ENCODE data around the gene CLEC16A. TPM values are rescaled to one million over a fixed set of nuclear protein-coding genes. Genes with fewer than 3 reads are reported as not detected.

CLEC16A gene
- total RNA-seq, 3 donors from 2014 or later = 20.0 to 35.3 (median 33.1) TPM

- H3K27me3 ChIP-seq = no peaks in the 10 kb centered on the region
- intact Hi-C loops (cut with DNase I; ENCODE audit: low total_unique reads) = no loop called here
- no peak for DNase-seq (ENCODE audit: low spot score in 2 of 2)
- TF ChIP-seq POLR2AphosphoS5 (IDR thresholded peaks at IDR 0.05) (no peak), CTCF (IDR thresholded peaks at IDR 0.05) (no peak), POLR2A (IDR thresholded peaks at IDR 0.05) (no peak)
- H3K36me3 ChIP-seq = no peaks in the 10 kb centered on the region
- no peak overlapping the region for H3K27ac ChIP-seq
- H3K9me3 ChIP-seq = no peaks in the 10 kb centered on the region
- no peaks in the 10 kb centered on the region for H3K4me1 ChIP-seq
- no peak overlapping the region for H3K4me3 ChIP-seq
Observed at GRCh38 chr16:11163761-11164261, 219.4 kb downstream of the CLEC16A start.

- Histone ChIP-seq H3K27ac (no peak overlapping the region), H3K9me3 (no peaks in the 10 kb centered on the region), H3K36me3 (no peaks in the 10 kb centered on the region), H3K4me1 (no peaks in the 10 kb centered on the region), H3K4me3 (no peak overlapping the region), H3K27me3 (no peaks in the 10 kb centered on the region)
- intact Hi-C loops (cut with DNase I; ENCODE audit: low total_unique reads) = no loop called here
- DNase-seq (ENCODE audit: low spot score in 2 of 2) = no peak
- TF ChIP-seq POLR2AphosphoS5 (IDR thresholded peaks at IDR 0.05) = no peak
- TF ChIP-seq CTCF (IDR thresholded peaks at IDR 0.05) = no peak
- no peak for TF ChIP-seq POLR2A (IDR thresholded peaks at IDR 0.05)
Observed at GRCh38 chr16:11164482-11165270, 220.3 kb downstream of the CLEC16A start.

- H3K27me3 ChIP-seq = no peaks in the 10 kb centered on the region
- H3K9me3 ChIP-seq = no peaks in the 10 kb centered on the region
- H3K27ac ChIP-seq = no peak overlapping the region
- H3K36me3 ChIP-seq = no peaks in the 10 kb centered on the region
- intact Hi-C loops (cut with DNase I; ENCODE audit: low total_unique reads) = no loop called here
- no peak for TF ChIP-seq POLR2AphosphoS5 (IDR thresholded peaks at IDR 0.05)
- no peak for TF ChIP-seq CTCF (IDR thresholded peaks at IDR 0.05)
- no peak for TF ChIP-seq POLR2A (IDR thresholded peaks at IDR 0.05)
- DNase-seq (ENCODE audit: low spot score in 2 of 2) = no peak
- H3K4me3 ChIP-seq = no peak overlapping the region
- no peaks in the 10 kb centered on the region for H3K4me1 ChIP-seq
Observed at GRCh38 chr16:11165349-11165748, 221.0 kb downstream of the CLEC16A start.

GRCh38 chr16:11165894-11166665 lies 221.7 kb downstream of the CLEC16A start:
- intact Hi-C loops (cut with DNase I; ENCODE audit: low total_unique reads) = no loop called here
- H3K27ac ChIP-seq = no peak overlapping the region
- H3K4me1 ChIP-seq = no peaks in the 10 kb centered on the region
- no peak for DNase-seq (ENCODE audit: low spot score in 2 of 2)
- no peaks in the 10 kb centered on the region for H3K27me3 ChIP-seq
- TF ChIP-seq POLR2A (IDR thresholded peaks at IDR 0.05) (no peak), POLR2AphosphoS5 (IDR thresholded peaks at IDR 0.05) (no peak), CTCF (IDR thresholded peaks at IDR 0.05) (no peak)
- no peaks in the 10 kb centered on the region for H3K36me3 ChIP-seq
- no peak overlapping the region for H3K4me3 ChIP-seq
- no peaks in the 10 kb centered on the region for H3K9me3 ChIP-seq

- Histone ChIP-seq H3K4me1 (no peaks in the 10 kb centered on the region), H3K4me3 (no peak overlapping the region), H3K27ac (no peak overlapping the region), H3K36me3 (no peaks in the 10 kb centered on the region), H3K9me3 (no peaks in the 10 kb centered on the region), H3K27me3 (no peaks in the 10 kb centered on the region)
- no peak for TF ChIP-seq POLR2A (IDR thresholded peaks at IDR 0.05)
- TF ChIP-seq POLR2AphosphoS5 (IDR thresholded peaks at IDR 0.05) = no peak
- no peak for TF ChIP-seq CTCF (IDR thresholded peaks at IDR 0.05)
- intact Hi-C loops (cut with DNase I; ENCODE audit: low total_unique reads) = no loop called here
- DNase-seq (ENCODE audit: low spot score in 2 of 2) = no peak
Observed at GRCh38 chr16:11167581-11167980, 223.2 kb downstream of the CLEC16A start.

Measured in breast epithelium (tissue), 4 donors.